ENCODE data around the gene CAV1.

GRCh38 chr7:116574025-116574822 lies 49.4 kb downstream of the CAV1 start:
- no peak for TF ChIP-seq CTCF (IDR thresholded peaks at IDR 0.05)
- no peak for TF ChIP-seq POLR2A (IDR thresholded peaks at IDR 0.05)
